Measurements from ENCODE around the gene P2RX1.
"Not testable (repeated sequence)": the region's sequence is repeated elsewhere in the genome, so short reads cannot be mapped to it uniquely, and the experiment has no call there.

The P2RX1 gene

GRCh38 chr17:3951420-3951819, 35.2 kb upstream of the P2RX1 start:
- DNase-seq = no peak

- DNase-seq = no peak
Measured at GRCh38 chr17:3951003-3951402, 34.7 kb upstream of the P2RX1 start.

GRCh38 chr17:3950584-3950983, 34.3 kb upstream of the P2RX1 start:
- no peak for DNase-seq

GRCh38 chr17:3949418-3949817, 33.2 kb upstream of the P2RX1 start:
- no peak for DNase-seq

GRCh38 chr17:3948551-3948950, 32.3 kb upstream of the P2RX1 start:
- DNase-seq = not testable (repeated sequence)

GRCh38 chr17:3947318-3947810, 31.1 kb upstream of the P2RX1 start:
- no peak for DNase-seq

- DNase-seq = no peak
Measured at GRCh38 chr17:3946711-3947235, 30.5 kb upstream of the P2RX1 start.

GRCh38 chr17:3944485-3945388, 28.5 kb upstream of the P2RX1 start:
- DNase-seq = no peak

- DNase-seq = no peak
Measured at GRCh38 chr17:3943240-3943891, 27.1 kb upstream of the P2RX1 start.

GRCh38 chr17:3940965-3941698, 24.9 kb upstream of the P2RX1 start:
- DNase-seq = no peak

- DNase-seq = no peak
Measured at GRCh38 chr17:3937359-3937758, 21.1 kb upstream of the P2RX1 start.

GRCh38 chr17:3935825-3936355, 19.6 kb upstream of the P2RX1 start:
- no peak for DNase-seq

- DNase-seq = no peak
Measured at GRCh38 chr17:3935140-3935542, 18.9 kb upstream of the P2RX1 start.

- DNase-seq = no peak
Measured at GRCh38 chr17:3929764-3930163, 13.5 kb upstream of the P2RX1 start.

GRCh38 chr17:3929181-3929580, 12.9 kb upstream of the P2RX1 start:
- no peak for DNase-seq

GRCh38 chr17:3928406-3928805, 12.1 kb upstream of the P2RX1 start:
- DNase-seq = no peak

- no peak for DNase-seq
Measured at GRCh38 chr17:3927628-3928340, 11.5 kb upstream of the P2RX1 start.

GRCh38 chr17:3926860-3927627, 10.8 kb upstream of the P2RX1 start:
- DNase-seq = no peak

GRCh38 chr17:3925684-3926485, 9.6 kb upstream of the P2RX1 start:
- DNase-seq = no peak

GRCh38 chr17:3924512-3925350, 8.5 kb upstream of the P2RX1 start:
- no peak for DNase-seq

Data from amniotic stem cell (primary cell).